Right lobe of liver (tissue), 6 donors: ENCODE results near the gene STK4. TPM values are rescaled to one million over a fixed set of nuclear protein-coding genes. Genes with fewer than 3 reads are reported as not detected.

ENCODE experiments used
- ATAC-seq, 4 donors: fragments of 200-7000 bp; cut with Tn5 transposase; one replicate each; pipeline ENCODE4 v1.9.1; 2020; ENCODE audit warnings: mild to moderate bottlenecking in 4 of 4, moderate library complexity in 4 of 4
- DNase-seq, 3 donors: peaks; one replicate each; pipeline ENCODE4 v3.0.0-alpha.2; 2020
- H3K27ac ChIP-seq, 3 donors: fragments of 200-600 bp; one replicate each; pipeline ENCODE4 v1.8.0; 2022
- H3K27me3 ChIP-seq, 2 donors: fragments of 200-600 bp; one replicate each; pipeline ENCODE4 v1.8.0; 2022
- H3K36me3 ChIP-seq, 4 donors: fragments of 200-600 bp; sonication (generic) in 1 of 4; one replicate each; pipeline versions ENCODE4 v1.5.1 to v1.8.0; 2017 to 2022; ENCODE audit warnings: control low read depth in 1 of 4
- H3K4me1 ChIP-seq, 4 donors: fragments of 200-600 bp; sonication (generic) in 1 of 4; one replicate each; pipeline versions ENCODE4 v1.5.1 to v1.8.0; 2017 to 2022; ENCODE audit warnings: control low read depth in 1 of 4
- H3K4me3 ChIP-seq, 3 donors: fragments of 200-600 bp; one replicate each; pipeline ENCODE4 v1.8.0; 2022
- H3K9me3 ChIP-seq, 4 donors: fragments of 200-600 bp; sonication (generic) in 1 of 4; one replicate each; pipeline versions ENCODE4 v1.5.1 to v1.8.0; 2017 to 2022; ENCODE audit warnings: control low read depth in 1 of 4
- POLR2A ChIP-seq: fragments of 450-650 bp; IDR thresholded peaks from one replicate; pipeline ENCODE4 v1.6.1; 2017; ENCODE audit warnings: antibody characterized with exemption, mild to moderate bottlenecking
- WGBS: methylation state at CpG from one replicate; pipeline ENCODE4 v1.1.6; 2018; ENCODE audit warnings: low coverage, low lambda C conversion rate; ENCODE audit not compliant: insufficient coverage; ENCODE audit errors: missing lambda C conversion rate; 5-methylcytosine and 5-hydroxymethylcytosine counted together
- intact Hi-C, 2 donors: fragments of 100-400 bp; cut with DNase I; formaldehyde crosslinking; loops; one replicate each; pipeline versions ENCODE4 v1.11.2 to v1.14.1; 2022
- total RNA-seq, 6 experiments: library from RNA; depleted of rRNA in 2 of 6; stranded (reverse); fragments of >200 nt in 2 of 6; fragmentation: NEBNext Ultra II Directional in 3 of 6; extraction: Animal tissue kit (Norgen Biotek cat#: 25700) in 3 of 6; gene quantifications; one replicate each; pipeline versions ENCODE4 v1.1.0 to v1.2.4, GENCODE V29; 2016 to 2023
- TF ChIP-seq, protein P1 (sequence below), 4 donors: fragments of 200-600 bp in 3 of 4; fragments of 450-650 bp in 1 of 4; IDR thresholded peaks; one replicate each; pipeline versions ENCODE4 v1.5.1 to v1.8.0; 2016 to 2022; ENCODE audit warnings: antibody characterized with exemption in 4 of 4, mild to moderate bottlenecking in 2 of 4
- donor health status: DM: no; HTN: yes; CAD: no.
- donor health status: DM: no; HTN: no; CAD: no.
- donor health status: DM: no; HTN: no; CAD: no.
- donor health status: DM: no; HTN: yes; CAD: no.
- donor health status: DM: no; HTN: yes; CAD: no.

The STK4 gene
- total RNA-seq, 6 experiments from 2014 or later, result 9.7 to 17.5 (median 13.4) TPM

DNA sequence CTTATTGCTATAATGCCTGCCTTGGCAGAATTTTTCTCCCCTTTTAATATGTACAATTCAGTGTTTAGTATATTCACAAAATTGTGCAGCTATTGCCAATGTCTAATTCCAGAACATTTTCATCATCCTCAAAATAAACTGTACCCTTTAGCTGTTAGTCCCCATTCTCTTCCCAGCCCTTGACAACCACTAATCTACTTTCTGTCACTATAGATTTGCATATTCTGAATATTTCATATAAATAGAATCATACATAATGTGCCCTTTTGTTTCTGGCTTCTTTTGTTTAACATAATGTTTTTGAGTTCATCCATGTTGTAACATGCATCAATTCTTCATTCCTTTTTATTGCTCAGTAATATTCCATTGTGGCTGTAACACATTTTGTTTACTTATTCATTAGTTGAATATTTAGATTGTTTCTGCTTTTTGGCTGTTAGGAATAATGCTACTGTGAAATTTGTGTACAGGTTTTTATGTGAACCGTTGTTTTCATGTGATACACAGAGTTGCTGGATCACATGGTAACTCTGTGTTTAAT is 22.4 kb downstream of the STK4 start:
- Histone ChIP-seq H3K36me3 (peaks cover 0 to 7% (median 0%) of the 10 kb centered on the region in 4 donors), H3K27ac (no peak overlapping the region), H3K9me3 (no peaks in the 10 kb centered on the region), H3K4me3 (no peak overlapping the region), H3K4me1 (peaks cover 0 to 9% (median 0%) of the 10 kb centered on the region in 4 donors), H3K27me3 (no peaks in the 10 kb centered on the region)
- ATAC-seq (no peak), DNase-seq (no peak)
- WGBS, result 73% methylated on average over 1 of the region's 1 CpG
- TF ChIP-seq, protein P1, sequence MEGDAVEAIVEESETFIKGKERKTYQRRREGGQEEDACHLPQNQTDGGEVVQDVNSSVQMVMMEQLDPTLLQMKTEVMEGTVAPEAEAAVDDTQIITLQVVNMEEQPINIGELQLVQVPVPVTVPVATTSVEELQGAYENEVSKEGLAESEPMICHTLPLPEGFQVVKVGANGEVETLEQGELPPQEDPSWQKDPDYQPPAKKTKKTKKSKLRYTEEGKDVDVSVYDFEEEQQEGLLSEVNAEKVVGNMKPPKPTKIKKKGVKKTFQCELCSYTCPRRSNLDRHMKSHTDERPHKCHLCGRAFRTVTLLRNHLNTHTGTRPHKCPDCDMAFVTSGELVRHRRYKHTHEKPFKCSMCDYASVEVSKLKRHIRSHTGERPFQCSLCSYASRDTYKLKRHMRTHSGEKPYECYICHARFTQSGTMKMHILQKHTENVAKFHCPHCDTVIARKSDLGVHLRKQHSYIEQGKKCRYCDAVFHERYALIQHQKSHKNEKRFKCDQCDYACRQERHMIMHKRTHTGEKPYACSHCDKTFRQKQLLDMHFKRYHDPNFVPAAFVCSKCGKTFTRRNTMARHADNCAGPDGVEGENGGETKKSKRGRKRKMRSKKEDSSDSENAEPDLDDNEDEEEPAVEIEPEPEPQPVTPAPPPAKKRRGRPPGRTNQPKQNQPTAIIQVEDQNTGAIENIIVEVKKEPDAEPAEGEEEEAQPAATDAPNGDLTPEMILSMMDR (IDR thresholded peaks at IDR 0.05), result no peak
- intact Hi-C loops, result no loop called here

- DNase-seq, result no peak
These were observed 24.1 kb downstream of the STK4 start for GRCh38 chr20:44990425-44990824.

GRCh38 chr20:44990957-44991356 is 24.6 kb downstream of the STK4 start:
- intact Hi-C loops, result no loop called here
- Histone ChIP-seq H3K27me3 (no peaks in the 10 kb centered on the region), H3K9me3 (no peaks in the 10 kb centered on the region), H3K27ac (peak overlapping the region in 2 of 3 donors; percentile 2 to 4), H3K4me3 (no peak overlapping the region), H3K36me3 (peaks cover 0 to 5% (median 0%) of the 10 kb centered on the region in 4 donors), H3K4me1 (peaks cover 0 to 9% (median 0%) of the 10 kb centered on the region in 4 donors)
- ATAC-seq, result peak in 1 of 4 donors; percentile 15
- DNase-seq, result no peak
- TF ChIP-seq POLR2A, result no peak
- TF ChIP-seq, protein P1 (IDR thresholded peaks at IDR 0.05), result no peak

More at GRCh38 chr20:44990425-44990824, 24.1 kb downstream of the STK4 start:
- peak; percentile 21 to 50 (median 46) for ATAC-seq
- peaks cover 0 to 9% (median 0%) of the 10 kb centered on the region in 4 donors for H3K4me1 ChIP-seq
- TF ChIP-seq, protein P1 (IDR thresholded peaks at IDR 0.05), result no peak
- TF ChIP-seq POLR2A, result no peak
- peaks cover 0 to 5% (median 0%) of the 10 kb centered on the region in 4 donors for H3K36me3 ChIP-seq
- no peaks in the 10 kb centered on the region for H3K27me3 ChIP-seq
- peak overlapping the region in 2 of 3 donors; percentile 2 to 4 for H3K27ac ChIP-seq
- H3K4me3 ChIP-seq, result no peak overlapping the region
- H3K9me3 ChIP-seq, result no peaks in the 10 kb centered on the region
- 58% methylated on average over 3 of the region's 3 CpGs for WGBS
- intact Hi-C loops, result no loop called here

DNA sequence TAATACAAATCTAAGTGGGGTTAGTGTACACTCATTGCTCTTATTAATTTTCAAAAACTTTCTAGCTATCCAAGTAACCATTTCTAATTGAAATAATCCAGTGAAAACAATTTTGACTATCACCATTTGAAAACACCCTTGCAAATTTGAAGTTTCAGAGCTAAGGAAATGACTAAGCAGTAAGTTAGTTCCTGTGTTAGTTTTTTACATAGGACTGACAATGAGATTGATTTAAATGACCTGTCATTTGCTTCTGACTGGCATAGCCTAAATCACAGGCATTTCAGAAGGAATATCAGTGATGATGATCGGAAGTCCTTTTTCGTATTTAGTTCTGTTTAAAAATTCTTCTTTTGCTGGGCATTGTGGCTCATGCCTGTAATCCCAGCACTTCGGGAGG is 27.0 kb downstream of the STK4 start:
- 94% methylated on average over 2 of the region's 3 CpGs for WGBS
- H3K27me3 ChIP-seq, result no peaks in the 10 kb centered on the region
- intact Hi-C loops, result no loop called here
- H3K4me1 ChIP-seq, result peaks cover 0 to 9% (median 0%) of the 10 kb centered on the region in 4 donors
- H3K27ac ChIP-seq, result peak overlapping the region in 1 of 3 donors; percentile 6
- H3K36me3 ChIP-seq, result peaks cover 0 to 20% (median 3%) of the 10 kb centered on the region in 4 donors
- DNase-seq (no peak), ATAC-seq (peak in 3 of 4 donors; percentile 41 to 56 (median 43))
- no peak for TF ChIP-seq POLR2A
- TF ChIP-seq, protein P1 (IDR thresholded peaks at IDR 0.05), result no peak
- no peak overlapping the region for H3K4me3 ChIP-seq
- H3K9me3 ChIP-seq, result no peaks in the 10 kb centered on the region
